SU-DHL-6 (cell line): Measurements from ENCODE around the gene ANO6.

Experiments used
- H2AFZ ChIP-seq: fragments of 200-600 bp; sonication (generic); 2 replicates; pipeline ENCODE4 v1.6.1; 2014; ENCODE audit warnings: low read depth, mild to moderate bottlenecking, moderate library complexity, mixed read lengths, antibody characterized with exemption, low read length; ENCODE audit not compliant: severe bottlenecking
- H3F3A ChIP-seq: fragments of 200-600 bp; shearing (Covaris generic); 2 replicates; pipeline ENCODE4 v1.6.0; 2016; ENCODE audit warnings: antibody characterized with exemption, mild to moderate bottlenecking; ENCODE audit not compliant: insufficient read depth
- H3K27ac ChIP-seq: fragments of 200-600 bp; sonication (generic); 2 replicates; pipeline ENCODE4 v1.5.1; 2016; ENCODE audit warnings: low read depth, mild to moderate bottlenecking, low read length, moderate library complexity, mixed read lengths
- H3K27me3 ChIP-seq: fragments of 200-600 bp; sonication (generic), shearing (Covaris generic); 2 replicates; pipeline ENCODE4 v1.6.0; 2014; ENCODE audit warnings: mild to moderate bottlenecking, low read length
- H3K36me3 ChIP-seq: fragments of 200-600 bp; sonication (generic); 2 replicates; pipeline ENCODE4 v1.6.1; 2014; ENCODE audit warnings: mild to moderate bottlenecking, low read length, mixed read lengths
- H3K4me2 ChIP-seq: fragments of 300-600, 200-600 bp; shearing (Covaris generic), sonication (generic); 2 replicates; pipeline ENCODE4 v1.6.0; 2014; ENCODE audit warnings: low read length, low read depth, mild to moderate bottlenecking; ENCODE audit not compliant: poor library complexity, severe bottlenecking
- H3K4me3 ChIP-seq: fragments of 200-600 bp; sonication (generic); 2 replicates; pipeline ENCODE4 v1.5.1; 2014; ENCODE audit warnings: antibody characterized with exemption, low read length, mild to moderate bottlenecking, mixed read lengths; ENCODE audit not compliant: insufficient read depth, poor library complexity, severe bottlenecking
- H3K79me2 ChIP-seq: fragments of 200-600 bp; sonication (generic); 2 replicates; pipeline ENCODE4 v1.6.1; 2014; ENCODE audit warnings: mild to moderate bottlenecking, low read length, moderate library complexity; ENCODE audit not compliant: insufficient read depth
- H3K9ac ChIP-seq: fragments of 200-600 bp; sonication (generic); 2 replicates; pipeline ENCODE4 v1.7.0; 2014; ENCODE audit warnings: mild to moderate bottlenecking, low read length
- H3K9me2 ChIP-seq: fragments of 200-600 bp; sonication (generic); replicated peaks from 2 replicates; pipeline ENCODE4 v1.6.1; 2014; ENCODE audit warnings: low read length; ENCODE audit not compliant: insufficient read depth
- H3K9me3 ChIP-seq: fragments of 200-600 bp; sonication (generic); 2 replicates; pipeline ENCODE4 v1.6.1; 2014; ENCODE audit warnings: low read length, mixed read lengths; ENCODE audit not compliant: insufficient read depth
- H4K20me1 ChIP-seq: fragments of 200-600 bp; sonication (generic); 2 replicates; pipeline ENCODE4 v1.6.1; 2014; ENCODE audit warnings: low read depth, mild to moderate bottlenecking, antibody characterized with exemption, low read length, moderate library complexity, mixed read lengths
- EZH2phosphoT487 ChIP-seq: fragments of 200-600 bp; sonication (generic), shearing (Covaris generic); conservative IDR thresholded peaks from 2 replicates; pipeline ENCODE4 v1.6.1; 2018; ENCODE audit warnings: mild to moderate bottlenecking, antibody characterized with exemption, low read length, moderate library complexity, mixed read lengths
- TF ChIP-seq, protein P1 (sequence below): fragments of 200-600 bp; sonication (generic); IDR thresholded peaks from one replicate; pipeline ENCODE4 v1.5.1; 2017; ENCODE audit warnings: antibody characterized with exemption, mild to moderate bottlenecking, low read length, moderate library complexity; ENCODE audit not compliant: insufficient read depth, poor library complexity, severe bottlenecking

The ANO6 gene

DNA sequence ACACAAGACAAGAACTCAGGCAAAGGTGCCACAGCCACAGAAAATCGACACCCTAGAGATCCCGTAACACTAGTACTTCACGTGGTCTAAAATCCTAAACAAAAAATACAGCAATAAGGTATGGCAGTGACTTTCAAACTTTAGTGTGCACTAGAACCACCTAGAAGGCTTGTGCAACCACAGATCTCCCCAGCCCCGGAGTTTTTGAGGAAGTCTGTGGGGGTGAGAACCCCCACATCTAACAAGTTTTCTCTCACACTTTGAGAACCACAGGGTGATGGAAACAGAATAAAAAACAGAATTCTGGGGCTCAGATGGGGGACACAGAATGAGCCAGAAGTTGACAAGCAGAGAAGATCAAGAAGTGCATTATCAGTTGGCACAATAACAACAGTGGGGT, 254.0 kb downstream of the ANO6 start:
- H3K36me3 ChIP-seq = no peaks in the 10 kb centered on the region
- no peak overlapping the region for H2AFZ ChIP-seq
- no peaks in the 10 kb centered on the region for H3K79me2 ChIP-seq
- H3K4me2 ChIP-seq = no peak overlapping the region
- H3K9ac ChIP-seq = no peak overlapping the region
- H3K9me2 ChIP-seq = no peaks in the 10 kb centered on the region
- no peak overlapping the region for H3K27ac ChIP-seq
- no peaks in the 10 kb centered on the region for H4K20me1 ChIP-seq
- no peaks in the 10 kb centered on the region for H3K9me3 ChIP-seq
- H3F3A ChIP-seq = no peaks in the 10 kb centered on the region
- TF ChIP-seq EZH2phosphoT487 = no peak
- TF ChIP-seq, protein P1, sequence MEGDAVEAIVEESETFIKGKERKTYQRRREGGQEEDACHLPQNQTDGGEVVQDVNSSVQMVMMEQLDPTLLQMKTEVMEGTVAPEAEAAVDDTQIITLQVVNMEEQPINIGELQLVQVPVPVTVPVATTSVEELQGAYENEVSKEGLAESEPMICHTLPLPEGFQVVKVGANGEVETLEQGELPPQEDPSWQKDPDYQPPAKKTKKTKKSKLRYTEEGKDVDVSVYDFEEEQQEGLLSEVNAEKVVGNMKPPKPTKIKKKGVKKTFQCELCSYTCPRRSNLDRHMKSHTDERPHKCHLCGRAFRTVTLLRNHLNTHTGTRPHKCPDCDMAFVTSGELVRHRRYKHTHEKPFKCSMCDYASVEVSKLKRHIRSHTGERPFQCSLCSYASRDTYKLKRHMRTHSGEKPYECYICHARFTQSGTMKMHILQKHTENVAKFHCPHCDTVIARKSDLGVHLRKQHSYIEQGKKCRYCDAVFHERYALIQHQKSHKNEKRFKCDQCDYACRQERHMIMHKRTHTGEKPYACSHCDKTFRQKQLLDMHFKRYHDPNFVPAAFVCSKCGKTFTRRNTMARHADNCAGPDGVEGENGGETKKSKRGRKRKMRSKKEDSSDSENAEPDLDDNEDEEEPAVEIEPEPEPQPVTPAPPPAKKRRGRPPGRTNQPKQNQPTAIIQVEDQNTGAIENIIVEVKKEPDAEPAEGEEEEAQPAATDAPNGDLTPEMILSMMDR = no peak
- H3K27me3 ChIP-seq = no peaks in the 10 kb centered on the region
- no peak overlapping the region for H3K4me3 ChIP-seq

GRCh38 chr12:45473636-45474035, 257.7 kb downstream of the ANO6 start:
- Histone ChIP-seq H3K36me3 (no peaks in the 10 kb centered on the region), H2AFZ (no peak overlapping the region), H3K9ac (no peak overlapping the region), H3K79me2 (no peaks in the 10 kb centered on the region), H3K4me2 (no peak overlapping the region), H3F3A (no peaks in the 10 kb centered on the region), H3K27me3 (no peaks in the 10 kb centered on the region), H3K27ac (no peak overlapping the region), H4K20me1 (no peaks in the 10 kb centered on the region), H3K9me2 (no peaks in the 10 kb centered on the region; the same call in 1 of the 2 replicates), H3K4me3 (no peak overlapping the region), H3K9me3 (no peaks in the 10 kb centered on the region)
- TF ChIP-seq, protein P1 = no peak
- no peak for TF ChIP-seq EZH2phosphoT487

- Histone ChIP-seq H3K9ac (no peak overlapping the region), H2AFZ (no peak overlapping the region), H3K4me2 (no peak overlapping the region), H3K36me3 (no peaks in the 10 kb centered on the region), H3K9me3 (no peaks in the 10 kb centered on the region), H3K79me2 (no peaks in the 10 kb centered on the region), H3K27me3 (no peaks in the 10 kb centered on the region), H3F3A (no peaks in the 10 kb centered on the region), H4K20me1 (no peaks in the 10 kb centered on the region), H3K4me3 (no peak overlapping the region), H3K9me2 (no peaks in the 10 kb centered on the region; the same call in 1 of the 2 replicates), H3K27ac (no peak overlapping the region)
- TF ChIP-seq, protein P1 = no peak
- TF ChIP-seq EZH2phosphoT487 = no peak
These were observed 259.7 kb downstream of the ANO6 start for GRCh38 chr12:45475594-45475993.
